22Rv1 (cell line): ENCODE measurements around the gene ACACA.

ENCODE experiments used
- CTCF ChIP-seq: fragments of 450-650 bp; IDR thresholded peaks from 2 replicates; pipeline ENCODE4 v1.5.1; 2017; ENCODE audit warnings: mild to moderate bottlenecking
- ZFX ChIP-seq: fragments of 450-650 bp; IDR thresholded peaks from 2 replicates; pipeline ENCODE4 v1.6.1; 2017; ENCODE audit warnings: antibody characterized with exemption, borderline replicate concordance

DNA sequence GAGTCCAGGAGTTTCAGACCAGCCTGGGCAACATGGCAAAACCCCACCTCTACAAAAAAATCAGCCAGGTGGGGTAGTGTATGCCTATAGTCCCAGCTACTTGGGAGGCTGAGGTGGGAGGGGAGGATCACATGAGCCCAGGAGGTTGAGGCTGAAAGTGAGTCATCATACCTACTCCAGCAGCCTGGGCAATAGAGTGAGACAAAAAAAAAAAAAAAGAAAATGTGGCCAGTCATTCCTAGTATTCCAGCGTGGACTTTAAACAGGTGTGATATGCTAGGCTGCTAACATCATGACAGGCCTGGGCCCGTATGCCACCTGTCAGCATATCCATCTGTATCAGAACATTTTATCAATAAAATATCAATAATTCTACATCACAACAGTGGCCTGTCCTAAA lies 314.6 kb downstream of the ACACA start:
- TF ChIP-seq CTCF, result no peak
- TF ChIP-seq ZFX, result no peak
